IMR-90 (cell line): ENCODE results near the gene ANKUB1. TPM values are rescaled to one million over a fixed set of nuclear protein-coding genes. Genes with fewer than 3 reads are reported as not detected.

Experiments
- ATAC-seq: fragments of 200-7000 bp; cut with Tn5 transposase; 2 replicates; pipeline ENCODE4 v1.9.1; 2020; ENCODE audit warnings: low read depth, mild to moderate bottlenecking, moderate library complexity
- BruUV-seq: library from RNA; stranded (reverse); fragments of 400-500 nt; replicated peaks from 2 replicates; lab custom pipeline; 2021; lab: Mats Ljungman, UMichigan
- CTCF ChIA-PET: fragments of 300-600 bp; formaldehyde crosslinking; extraction: SDS; loops from one replicate; lab custom pipeline; 2021; ENCODE audit warnings: antibody characterized with exemption; lab: Yijun Ruan, JAX
- POLR2A ChIA-PET: fragments of 300-600 bp; sonication (Branson Sonifier 250); formaldehyde crosslinking; loops from one replicate; lab custom pipeline; 2022; ENCODE audit warnings: antibody characterized with exemption; ENCODE audit not compliant: unreplicated experiment; lab: Charles Lee
- DNase-seq: peaks from one replicate; pipeline ENCODE4 v3.0.0; 2013
- H2AFZ ChIP-seq: replicated peaks from 2 replicates; pipeline ENCODE3; 2013; ENCODE audit warnings: low read length, mild to moderate bottlenecking; ENCODE audit not compliant: poor library complexity
- H2AK5ac ChIP-seq: 2 replicates; pipeline ENCODE4 v1.6.1; 2013; ENCODE audit warnings: low read depth, low read length, inconsistent platforms
- H2AK9ac ChIP-seq: replicated peaks from 2 replicates; pipeline ENCODE3; 2013; ENCODE audit warnings: mild to moderate bottlenecking, low read depth, low read length, moderate library complexity; ENCODE audit not compliant: poor library complexity
- H2BK120ac ChIP-seq: 2 replicates; pipeline ENCODE4 v1.6.1; 2013; ENCODE audit warnings: low read depth, low read length, inconsistent platforms
- H2BK15ac ChIP-seq: 3 replicates; pipeline ENCODE4 v1.6.1; 2013; ENCODE audit warnings: low read depth, low read length, inconsistent platforms
- H2BK20ac ChIP-seq: 2 replicates; pipeline ENCODE4 v1.6.1; 2013; ENCODE audit warnings: low read depth, mild to moderate bottlenecking, inconsistent platforms, low read length, moderate library complexity
- H2BK5ac ChIP-seq: 2 replicates; pipeline ENCODE4 v1.6.1; 2013; ENCODE audit warnings: mild to moderate bottlenecking, low read depth, low read length, inconsistent platforms; ENCODE audit not compliant: poor library complexity, severe bottlenecking
- H3K14ac ChIP-seq: replicated peaks from 2 replicates; pipeline ENCODE4 v1.6.1; 2013; ENCODE audit warnings: low read depth, low read length, inconsistent platforms
- H3K18ac ChIP-seq: 2 replicates; pipeline ENCODE4 v1.6.1; 2013; ENCODE audit warnings: low read depth, low read length, control low read depth
- H3K23ac ChIP-seq: 2 replicates; pipeline ENCODE4 v1.6.1; 2013; ENCODE audit warnings: low read depth, low read length, inconsistent platforms
- H3K27ac ChIP-seq: 2 replicates; pipeline ENCODE4 v1.5.1; 2013; ENCODE audit warnings: mild to moderate bottlenecking, control low read depth, low read length; ENCODE audit not compliant: insufficient read depth
- H3K27me3 ChIP-seq: 2 replicates; pipeline ENCODE4 v1.6.1; 2013; ENCODE audit warnings: low read length; ENCODE audit not compliant: control insufficient read depth, insufficient read depth
- H3K36me3 ChIP-seq: 2 replicates; pipeline ENCODE4 v1.6.1; 2013; ENCODE audit warnings: low read length, mixed read lengths; ENCODE audit not compliant: control insufficient read depth, insufficient read depth
- H3K4ac ChIP-seq: 2 replicates; pipeline ENCODE4 v1.6.1; 2013; ENCODE audit warnings: low read depth, low read length, inconsistent platforms
- H3K4me1 ChIP-seq: 2 replicates; pipeline ENCODE4 v1.6.1; 2013; ENCODE audit warnings: low read length, mixed read lengths; ENCODE audit not compliant: control insufficient read depth, insufficient read depth
- H3K4me2 ChIP-seq: 2 replicates; pipeline ENCODE4 v1.6.1; 2013; ENCODE audit warnings: low read depth, mild to moderate bottlenecking, control low read depth, low read length, moderate library complexity
- H3K4me3 ChIP-seq: 2 replicates; pipeline ENCODE4 v1.5.1; 2013; ENCODE audit warnings: low read depth, mild to moderate bottlenecking, control low read depth, low read length, moderate library complexity; ENCODE audit not compliant: insufficient read depth
- H3K56ac ChIP-seq: 2 replicates; pipeline ENCODE4 v1.6.1; 2013; ENCODE audit warnings: low read length, inconsistent platforms; ENCODE audit not compliant: insufficient read depth; ENCODE audit errors: extremely low read depth
- H3K79me1 ChIP-seq, 2 experiments: 2 replicates each; pipeline ENCODE4 v1.6.1; 2013; ENCODE audit warnings: low read length in 2 of 2, inconsistent platforms in 1 of 2, low read depth in 1 of 2
- H3K9ac ChIP-seq: 2 replicates; pipeline ENCODE4 v1.6.1; 2013; ENCODE audit warnings: low read depth, low read length, control low read depth
- H3K9me1 ChIP-seq: 2 replicates; pipeline ENCODE4 v1.6.1; 2013; ENCODE audit warnings: low read length, inconsistent platforms; ENCODE audit not compliant: insufficient read depth
- H3K9me3 ChIP-seq: 2 replicates; pipeline ENCODE4 v1.6.1; 2013; ENCODE audit warnings: low read length; ENCODE audit not compliant: control insufficient read depth, insufficient read depth
- H4K20me1 ChIP-seq: 2 replicates; pipeline ENCODE4 v1.6.1; 2013; ENCODE audit warnings: low read length, inconsistent platforms; ENCODE audit not compliant: insufficient read depth
- H4K5ac ChIP-seq: 2 replicates; pipeline ENCODE4 v1.6.1; 2013; ENCODE audit warnings: mild to moderate bottlenecking, low read depth, low read length, control low read depth
- H4K8ac ChIP-seq, 2 experiments: 2 replicates each; pipeline ENCODE4 v1.6.1; 2013; ENCODE audit warnings: low read depth in 2 of 2, low read length in 2 of 2, control low read depth in 1 of 2, inconsistent platforms in 1 of 2
- H4K91ac ChIP-seq: 2 replicates; pipeline ENCODE4 v1.6.1; 2013; ENCODE audit warnings: low read depth, low read length, inconsistent platforms; ENCODE audit not compliant: insufficient read depth
- BHLHE40 ChIP-seq: fragments of 150-350 bp; IDR thresholded peaks from 2 replicates; pipeline ENCODE4 v1.6.1; 2016; ENCODE audit warnings: mild to moderate bottlenecking, low read depth, low read length
- CEBPB ChIP-seq: IDR thresholded peaks from 2 replicates; pipeline ENCODE4 v1.6.1; 2012; ENCODE audit warnings: low read depth, low read length, improper control_type of control experiment
- CHD1 ChIP-seq: IDR thresholded peaks from 2 replicates; pipeline ENCODE4 v1.6.1; 2012; ENCODE audit warnings: low read depth, low read length, improper control_type of control experiment
- ELK1 ChIP-seq: fragments of 150-350 bp; IDR thresholded peaks from 2 replicates; pipeline ENCODE4 v1.6.1; 2016; ENCODE audit warnings: low read depth, mild to moderate bottlenecking, low read length, moderate library complexity, borderline replicate concordance
- FOS ChIP-seq: fragments of 150-350 bp; IDR thresholded peaks from 2 replicates; pipeline ENCODE4 v1.6.1; 2016; ENCODE audit warnings: low read depth, low read length
- MAFK ChIP-seq: IDR thresholded peaks from 2 replicates; pipeline ENCODE4 v1.6.1; 2012; ENCODE audit warnings: low read depth, low read length, improper control_type of control experiment
- MAZ ChIP-seq: IDR thresholded peaks from 2 replicates; pipeline ENCODE4 v1.6.1; 2012; ENCODE audit warnings: low read depth, mild to moderate bottlenecking, low read length, improper control_type of control experiment, moderate library complexity, borderline replicate concordance
- MXI1 ChIP-seq: IDR thresholded peaks from 2 replicates; pipeline ENCODE4 v1.6.1; 2012; ENCODE audit warnings: low read depth, mild to moderate bottlenecking, low read length, moderate library complexity, borderline replicate concordance
- NFE2L2 ChIP-seq: fragments of 150-350 bp; IDR thresholded peaks from 2 replicates; pipeline ENCODE4 v1.6.1; 2016; ENCODE audit warnings: low read depth, mild to moderate bottlenecking, low read length
- POLR2A ChIP-seq: IDR thresholded peaks from 2 replicates; pipeline ENCODE4 v1.6.1; 2012; ENCODE audit warnings: mild to moderate bottlenecking, low read depth, low read length
- RAD21 ChIP-seq: IDR thresholded peaks from 2 replicates; pipeline ENCODE4 v1.6.1; 2012; ENCODE audit warnings: low read length, improper control_type of control experiment
- RCOR1 ChIP-seq: IDR thresholded peaks from 2 replicates; pipeline ENCODE4 v1.6.1; 2012; ENCODE audit warnings: mild to moderate bottlenecking, low read length, improper control_type of control experiment; ENCODE audit not compliant: insufficient replicate concordance
- RFX5 ChIP-seq: IDR thresholded peaks from 2 replicates; pipeline ENCODE4 v1.8.0; 2012; ENCODE audit warnings: low read depth, mild to moderate bottlenecking, low read length, moderate library complexity
- SMC3 ChIP-seq: fragments of 150-350 bp; IDR thresholded peaks from 2 replicates; pipeline ENCODE4 v1.6.1; 2016; ENCODE audit warnings: low read depth, mild to moderate bottlenecking, antibody characterized with exemption, low read length, moderate library complexity
- WGBS, 2 experiments: methylation state at CpG; one replicate each; pipeline versions ENCODE4 v1.1.5 to v1.1.7; 2013; ENCODE audit warnings: missing lambda C conversion rate in 2 of 2; ENCODE audit not compliant: insufficient read length in 1 of 2; ENCODE audit errors: extremely low coverage in 2 of 2; 5-methylcytosine and 5-hydroxymethylcytosine counted together
- dilution Hi-C: fragments of 300-500 bp; cut with HindIII; formaldehyde crosslinking; loops from one replicate; pipeline ENCODE4 v1.14.3; 2018; ENCODE audit warnings: low sequenced_read_pairs; ENCODE audit not compliant: unreplicated experiment
- in situ Hi-C: fragments of 300-500 bp; cut with MboI; formaldehyde crosslinking; loops from 3 replicates; pipeline ENCODE4 v1.14.3; 2019; ENCODE audit warnings: low sequenced_read_pairs, inconsistent platforms, mixed read lengths
- intact Hi-C: fragments of 100-400 bp; cut with micrococcal nuclease; formaldehyde crosslinking; loops from 2 replicates; pipeline ENCODE4 v1.10.0; 2022
- polyA plus RNA-seq, 3 experiments: library from polyadenylated mRNA; depleted of rRNA; stranded (reverse); fragments of >200 nt; gene quantifications; 2 replicates each; pipeline ENCODE4 v1.2.3, GENCODE V29; 2012; ENCODE audit warnings: low replicate concordance in 1 of 3
- total RNA-seq: library from RNA; depleted of rRNA; stranded (reverse); fragments of >200 nt; gene quantifications from 2 replicates; pipeline ENCODE4 v1.2.3, GENCODE V29; 2012
- TF ChIP-seq, protein P1 (sequence below): fragments of 150-350 bp; IDR thresholded peaks from 2 replicates; pipeline ENCODE4 v1.6.1; 2017; ENCODE audit warnings: mild to moderate bottlenecking, antibody characterized with exemption, low read length, low read depth
- TF ChIP-seq, protein P2 (sequence below): conservative IDR thresholded peaks from 2 replicates; pipeline ENCODE4 v1.5.1; 2012; ENCODE audit warnings: mild to moderate bottlenecking, low read depth, low read length, improper control_type of control experiment

ANKUB1 gene
- total and polyA plus RNA-seq, 2 of the 4 experiments (the other 2 are of a cell fraction): not detected

DNA sequence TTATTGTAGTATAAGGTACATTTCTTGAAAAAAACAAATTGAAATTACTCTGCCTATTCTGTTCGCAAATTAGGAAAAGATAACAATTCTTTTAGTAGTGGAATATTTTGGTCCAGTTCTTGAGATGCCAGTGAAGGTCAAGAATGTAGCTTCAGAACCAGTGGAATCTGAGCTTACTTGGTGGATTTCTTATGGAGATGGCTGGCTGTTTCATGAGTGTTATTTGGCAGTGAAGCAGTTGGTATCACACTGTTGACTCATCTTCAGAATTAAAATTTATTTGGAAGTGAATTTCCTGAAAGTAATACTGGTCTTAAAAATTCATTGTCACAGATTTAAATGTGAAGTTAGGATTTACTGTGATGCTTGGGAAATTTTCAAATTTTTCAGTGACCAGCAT lies 39.7 kb upstream of the ANKUB1 start:
- in situ Hi-C loops: no loop called here
- Histone ChIP-seq H3K4me1 (no peaks in the 10 kb centered on the region), H4K8ac (no peak overlapping the region), H3K9ac (no peak overlapping the region), H3K4ac (no peak overlapping the region), H4K91ac (no peak overlapping the region), H3K36me3 (no peaks in the 10 kb centered on the region), H3K79me1 (peaks cover 14 to 29% of the 10 kb centered on the region in 2 experiments), H3K27ac (no peak overlapping the region), H2BK15ac (no peak overlapping the region), H2BK120ac (no peak overlapping the region), H3K4me3 (no peak overlapping the region), H3K9me1 (no peaks in the 10 kb centered on the region), H3K23ac (no peak overlapping the region), H3K4me2 (no peak overlapping the region), H3K14ac (no peak overlapping the region), H2AK9ac (no peak overlapping the region), H3K9me3 (peaks cover 8% of the 10 kb centered on the region; the same call in 1 of the 2 replicates), H4K20me1 (no peaks in the 10 kb centered on the region), H3K18ac (no peak overlapping the region), H2BK20ac (no peak overlapping the region), H4K5ac (no peak overlapping the region), H2AK5ac (no peak overlapping the region), H3K27me3 (no peaks in the 10 kb centered on the region), H3K56ac (no peak overlapping the region), H2BK5ac (no peak overlapping the region), H2AFZ (no peak overlapping the region)
- no TSS peak for BruUV-seq
- ChIA-PET CTCF (no interaction called here), POLR2A (no interaction called here)
- DNase-seq (peak; percentile 53), ATAC-seq (peak; percentile 49; the same call in 1 of the 2 replicates)
- dilution Hi-C loops: no loop called here
- no peak for TF ChIP-seq MAZ
- no peak for TF ChIP-seq BHLHE40
- no peak for TF ChIP-seq MAFK
- TF ChIP-seq CHD1: no peak
- no peak for TF ChIP-seq SMC3
- no peak for TF ChIP-seq NFE2L2
- no peak for TF ChIP-seq FOS
- no peak for TF ChIP-seq RAD21
- TF ChIP-seq CEBPB: no peak
- TF ChIP-seq MXI1: no peak
- TF ChIP-seq ELK1: no peak
- TF ChIP-seq RFX5: no peak
- TF ChIP-seq POLR2A: no peak
- TF ChIP-seq, protein P1, sequence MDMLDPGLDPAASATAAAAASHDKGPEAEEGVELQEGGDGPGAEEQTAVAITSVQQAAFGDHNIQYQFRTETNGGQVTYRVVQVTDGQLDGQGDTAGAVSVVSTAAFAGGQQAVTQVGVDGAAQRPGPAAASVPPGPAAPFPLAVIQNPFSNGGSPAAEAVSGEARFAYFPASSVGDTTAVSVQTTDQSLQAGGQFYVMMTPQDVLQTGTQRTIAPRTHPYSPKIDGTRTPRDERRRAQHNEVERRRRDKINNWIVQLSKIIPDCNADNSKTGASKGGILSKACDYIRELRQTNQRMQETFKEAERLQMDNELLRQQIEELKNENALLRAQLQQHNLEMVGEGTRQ: no peak
- TF ChIP-seq, protein P2, sequence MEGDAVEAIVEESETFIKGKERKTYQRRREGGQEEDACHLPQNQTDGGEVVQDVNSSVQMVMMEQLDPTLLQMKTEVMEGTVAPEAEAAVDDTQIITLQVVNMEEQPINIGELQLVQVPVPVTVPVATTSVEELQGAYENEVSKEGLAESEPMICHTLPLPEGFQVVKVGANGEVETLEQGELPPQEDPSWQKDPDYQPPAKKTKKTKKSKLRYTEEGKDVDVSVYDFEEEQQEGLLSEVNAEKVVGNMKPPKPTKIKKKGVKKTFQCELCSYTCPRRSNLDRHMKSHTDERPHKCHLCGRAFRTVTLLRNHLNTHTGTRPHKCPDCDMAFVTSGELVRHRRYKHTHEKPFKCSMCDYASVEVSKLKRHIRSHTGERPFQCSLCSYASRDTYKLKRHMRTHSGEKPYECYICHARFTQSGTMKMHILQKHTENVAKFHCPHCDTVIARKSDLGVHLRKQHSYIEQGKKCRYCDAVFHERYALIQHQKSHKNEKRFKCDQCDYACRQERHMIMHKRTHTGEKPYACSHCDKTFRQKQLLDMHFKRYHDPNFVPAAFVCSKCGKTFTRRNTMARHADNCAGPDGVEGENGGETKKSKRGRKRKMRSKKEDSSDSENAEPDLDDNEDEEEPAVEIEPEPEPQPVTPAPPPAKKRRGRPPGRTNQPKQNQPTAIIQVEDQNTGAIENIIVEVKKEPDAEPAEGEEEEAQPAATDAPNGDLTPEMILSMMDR: no peak
- no peak for TF ChIP-seq RCOR1
- intact Hi-C loops: no loop called here
- no CpG with 5 or more reads among the region's 1 CpG for WGBS, 2 experiments
